Esophagus squamous epithelium (tissue), 5 donors: Measurements from ENCODE around the gene DEGS1. TPM values are rescaled to one million over a fixed set of nuclear protein-coding genes. Genes with fewer than 3 reads are reported as not detected.

Experiments
- DNase-seq: peaks from one replicate; lab custom pipeline; 2025; lab: John Stamatoyannopoulos, UW
- H3K27ac ChIP-seq, 4 donors: fragments of 200-600 bp; sonication (generic); one replicate each; pipeline ENCODE4 v1.5.1; 2016 to 2019; ENCODE audit warnings: mild to moderate bottlenecking in 1 of 4
- H3K27me3 ChIP-seq, 4 donors: fragments of 200-600 bp; sonication (generic); 1 replicate in 3 of 4; 2 replicates in 1 of 4; pipeline versions ENCODE4 v1.5.1 to v1.6.0; 2017 to 2021; ENCODE audit warnings: antibody characterized with exemption in 1 of 4
- H3K36me3 ChIP-seq, 3 donors: fragments of 200-600 bp; sonication (generic); one replicate each; pipeline ENCODE4 v1.5.1; 2016 to 2019
- H3K4me1 ChIP-seq, 3 donors: fragments of 200-600 bp; sonication (generic); one replicate each; pipeline ENCODE4 v1.5.1; 2017 to 2019
- H3K4me3 ChIP-seq, 4 donors: fragments of 200-600 bp; sonication (generic); 1 replicate in 3 of 4; 2 replicates in 1 of 4; pipeline ENCODE4 v1.5.1; 2016 to 2019; ENCODE audit warnings: mild to moderate bottlenecking in 2 of 4, moderate library complexity in 1 of 4
- H3K9me3 ChIP-seq, 3 donors: fragments of 200-600 bp; sonication (generic); one replicate each; pipeline ENCODE4 v1.5.1; 2016 to 2019
- POLR2A ChIP-seq, 4 donors: fragments of 450-650 bp; IDR thresholded peaks; one replicate each; pipeline ENCODE4 v1.6.1; 2017; ENCODE audit warnings: antibody characterized with exemption in 4 of 4, mild to moderate bottlenecking in 4 of 4, moderate library complexity in 3 of 4
- WGBS, 2 donors: methylation state at CpG; one replicate each; pipeline ENCODE4 v1.1.5; 2018; 5-methylcytosine and 5-hydroxymethylcytosine counted together
- intact Hi-C: fragments of 100-400 bp; cut with DNase I; formaldehyde crosslinking; loops from one replicate; pipeline ENCODE4 v1.15.0; 2022
- total RNA-seq, 4 donors: library from RNA; depleted of rRNA; stranded (reverse); fragments of >200 nt; gene quantifications; one replicate each; pipeline ENCODE4 v1.1.0, GENCODE V29; 2016
- TF ChIP-seq, protein P1 (sequence below), 6 experiments: fragments of 450-650 bp in 4 of 6; fragments of 200-600 bp in 2 of 6; sonication (generic) in 2 of 6; IDR thresholded peaks; one replicate each; pipeline ENCODE4 v1.5.1; 2016 to 2019; ENCODE audit warnings: antibody characterized with exemption in 6 of 6, mild to moderate bottlenecking in 4 of 6, moderate library complexity in 4 of 6
- donor health status: DM: yes; HTN: yes; CAD: no.

Gene DEGS1
- total RNA-seq, 4 donors from 2014 or later, result 50.2 to 93.3 (median 67.8) TPM

DNA sequence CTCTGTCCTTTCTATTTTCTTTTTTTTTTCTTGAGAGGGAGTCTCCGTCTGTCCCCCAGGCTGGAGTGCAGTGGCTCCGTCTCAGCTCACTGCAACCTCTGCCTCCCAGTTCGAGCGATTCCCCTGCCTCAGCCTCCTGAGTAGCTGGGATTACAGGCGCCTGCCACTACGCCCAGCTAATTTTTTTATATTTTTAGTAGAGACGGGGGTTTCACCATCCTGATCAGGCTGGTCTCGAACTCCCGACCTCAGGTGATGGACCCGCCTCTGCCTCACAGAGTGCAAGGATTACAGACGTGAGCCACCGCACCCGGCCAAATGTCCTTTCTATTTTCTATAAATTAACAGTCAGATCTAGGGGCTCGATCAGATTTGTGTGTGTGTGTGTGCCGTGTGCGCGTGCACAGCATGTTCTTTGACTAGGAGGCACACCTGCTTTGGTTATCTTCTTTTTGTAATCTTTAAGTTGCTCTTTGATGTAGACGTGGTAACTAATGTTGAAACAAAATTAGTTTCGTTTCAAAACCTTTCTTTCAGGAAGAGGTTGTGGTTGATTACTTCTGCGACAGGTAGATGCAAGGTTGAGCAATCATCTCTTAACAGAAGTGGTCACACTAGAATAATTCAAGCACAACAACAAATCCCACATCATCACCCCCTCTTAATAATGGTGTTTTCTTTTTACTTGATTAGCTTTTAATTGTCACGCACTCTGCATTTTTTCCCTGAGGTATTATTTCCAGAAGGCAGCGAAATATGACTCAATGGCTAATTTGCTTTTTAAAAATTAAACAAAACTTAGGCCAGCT is 779 bp upstream of the DEGS1 start:
- Histone ChIP-seq H3K27me3 (no peaks in the 10 kb centered on the region), H3K4me3 (peak overlapping the region; percentile 83 to 100 (median 95)), H3K4me1 (peaks cover 22 to 81% (median 33%) of the 10 kb centered on the region in 3 donors), H3K27ac (peak overlapping the region; percentile 89 to 99 (median 98)), H3K9me3 (no peaks in the 10 kb centered on the region), H3K36me3 (no peaks in the 10 kb centered on the region)
- TF ChIP-seq, protein P1, sequence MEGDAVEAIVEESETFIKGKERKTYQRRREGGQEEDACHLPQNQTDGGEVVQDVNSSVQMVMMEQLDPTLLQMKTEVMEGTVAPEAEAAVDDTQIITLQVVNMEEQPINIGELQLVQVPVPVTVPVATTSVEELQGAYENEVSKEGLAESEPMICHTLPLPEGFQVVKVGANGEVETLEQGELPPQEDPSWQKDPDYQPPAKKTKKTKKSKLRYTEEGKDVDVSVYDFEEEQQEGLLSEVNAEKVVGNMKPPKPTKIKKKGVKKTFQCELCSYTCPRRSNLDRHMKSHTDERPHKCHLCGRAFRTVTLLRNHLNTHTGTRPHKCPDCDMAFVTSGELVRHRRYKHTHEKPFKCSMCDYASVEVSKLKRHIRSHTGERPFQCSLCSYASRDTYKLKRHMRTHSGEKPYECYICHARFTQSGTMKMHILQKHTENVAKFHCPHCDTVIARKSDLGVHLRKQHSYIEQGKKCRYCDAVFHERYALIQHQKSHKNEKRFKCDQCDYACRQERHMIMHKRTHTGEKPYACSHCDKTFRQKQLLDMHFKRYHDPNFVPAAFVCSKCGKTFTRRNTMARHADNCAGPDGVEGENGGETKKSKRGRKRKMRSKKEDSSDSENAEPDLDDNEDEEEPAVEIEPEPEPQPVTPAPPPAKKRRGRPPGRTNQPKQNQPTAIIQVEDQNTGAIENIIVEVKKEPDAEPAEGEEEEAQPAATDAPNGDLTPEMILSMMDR (IDR thresholded peaks at IDR 0.05), result no peak
- DNase-seq, result no peak
- 35% methylated on average over 21 to 22 of the region's 22 CpGs for WGBS, 2 donors
- intact Hi-C loops, result no loop called here

DNA sequence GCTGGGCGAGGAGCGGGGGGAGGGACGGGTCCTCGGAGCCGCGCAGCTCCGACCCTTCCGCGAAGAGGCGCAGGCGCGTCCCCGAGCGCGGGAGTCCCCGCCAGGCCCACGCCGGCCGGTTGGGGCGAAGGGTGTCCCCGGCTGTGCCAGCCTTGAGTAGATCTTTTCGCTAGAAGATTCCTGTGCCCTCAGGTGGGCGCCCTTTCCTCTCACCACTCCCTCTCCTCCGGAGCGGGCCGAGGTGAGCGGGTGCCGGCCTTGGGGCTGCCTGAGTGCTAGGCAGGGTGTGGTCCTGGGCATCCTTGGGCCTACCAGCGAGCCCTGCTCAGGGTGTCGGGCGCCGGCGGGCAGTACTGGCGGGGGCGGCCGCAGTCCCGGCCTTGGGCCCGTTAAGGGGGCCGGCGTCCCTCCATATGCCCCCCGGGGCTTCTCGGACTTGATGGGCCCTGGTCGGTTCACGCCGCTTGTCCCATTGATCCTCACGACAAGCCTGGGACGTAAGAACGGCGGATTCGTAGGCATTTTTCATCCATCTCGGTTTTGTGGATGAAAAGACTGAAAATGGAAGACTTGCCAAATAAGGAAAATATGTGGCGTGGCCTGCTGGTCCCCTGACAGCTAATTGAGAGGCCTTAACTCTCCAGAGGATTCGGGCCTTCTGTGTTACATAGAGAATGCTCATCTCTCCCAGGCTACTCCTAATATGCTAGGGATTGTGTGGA is 712 bp downstream of the DEGS1 start:
- Histone ChIP-seq H3K9me3 (no peaks in the 10 kb centered on the region), H3K27me3 (no peaks in the 10 kb centered on the region), H3K27ac (peak overlapping the region; percentile 89 to 99 (median 98)), H3K4me1 (peaks cover 22 to 85% (median 33%) of the 10 kb centered on the region in 3 donors), H3K4me3 (peak overlapping the region; percentile 83 to 100 (median 95)), H3K36me3 (no peaks in the 10 kb centered on the region)
- intact Hi-C loops, result no loop called here
- 0% methylated on average over 2 to 7 of the region's 53 CpGs for WGBS, 2 donors
- DNase-seq, result no peak
- TF ChIP-seq POLR2A (IDR thresholded peaks at IDR 0.05), result no peak
- TF ChIP-seq, protein P1 (IDR thresholded peaks at IDR 0.05), result no peak

DNA sequence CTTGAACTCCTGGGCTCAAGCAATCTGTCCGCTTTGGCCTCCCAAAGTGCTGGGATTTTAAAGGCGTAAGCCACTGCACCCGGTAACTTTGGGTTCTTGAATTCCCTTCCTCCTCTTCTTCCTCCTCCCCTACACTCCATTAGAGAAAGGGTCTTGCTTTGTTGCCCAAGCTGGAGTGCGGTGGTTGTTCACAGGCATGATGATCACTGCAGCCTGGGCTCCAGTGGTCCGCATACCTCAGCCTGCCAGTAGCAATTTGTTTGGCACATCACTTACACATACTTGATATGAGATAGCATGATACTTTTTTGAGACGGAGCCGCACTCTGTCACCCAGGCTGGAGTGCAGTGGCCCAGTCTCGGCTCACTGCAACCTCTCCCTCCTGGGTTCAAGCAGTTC is 2.2 kb downstream of the DEGS1 start:
- WGBS, 2 donors, result 64 to 71% methylated on average over 8 of the region's 8 CpGs

DNA sequence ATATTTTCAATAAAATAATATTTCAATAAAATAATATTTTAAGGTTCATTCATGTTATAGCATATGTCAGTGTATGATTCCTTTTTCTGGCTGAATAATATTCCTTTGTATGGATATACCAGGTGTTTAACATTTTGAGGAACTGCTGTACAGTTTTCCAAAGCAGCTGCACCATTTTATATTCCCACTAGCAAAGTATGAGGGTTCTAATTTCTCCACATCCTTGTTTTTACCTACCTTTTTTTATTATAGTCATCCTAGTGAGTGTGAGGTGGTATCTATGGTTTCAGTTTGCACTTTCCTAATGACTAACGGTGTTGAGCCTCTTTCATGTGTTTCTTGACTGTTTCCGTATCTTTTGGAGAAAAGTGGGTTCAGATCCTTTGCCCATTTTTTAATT is 5.2 kb downstream of the DEGS1 start:
- H3K4me1 ChIP-seq, result peaks cover 12 to 76% (median 18%) of the 10 kb centered on the region in 3 donors
- H3K27ac ChIP-seq, result no peak overlapping the region
- TF ChIP-seq, protein P1 (IDR thresholded peaks at IDR 0.05), result no peak
- no peak for TF ChIP-seq POLR2A (IDR thresholded peaks at IDR 0.05)
- H3K4me3 ChIP-seq, result no peak overlapping the region
- WGBS, 2 donors, result 67 to 83% methylated on average over 2 of the region's 2 CpGs
- intact Hi-C loops, result no loop called here
- H3K36me3 ChIP-seq, result peaks cover 0 to 39% (median 5%) of the 10 kb centered on the region in 3 donors
- H3K9me3 ChIP-seq, result no peaks in the 10 kb centered on the region
- no peaks in the 10 kb centered on the region for H3K27me3 ChIP-seq
- no peak for DNase-seq

More for the DNA sequence above, 2.2 kb downstream of the DEGS1 start:
- no peak for DNase-seq
- Histone ChIP-seq H3K27me3 (no peaks in the 10 kb centered on the region), H3K36me3 (peaks cover 0 to 8% (median 0%) of the 10 kb centered on the region in 3 donors), H3K9me3 (no peaks in the 10 kb centered on the region), H3K4me3 (peak overlapping the region in 3 of 4 donors; percentile 94 to 100 (median 96)), H3K27ac (peak overlapping the region in 1 of 4 donors; percentile 97), H3K4me1 (peaks cover 22 to 83% (median 27%) of the 10 kb centered on the region in 3 donors)
- intact Hi-C loops, result no loop called here
- TF ChIP-seq, protein P1 (IDR thresholded peaks at IDR 0.05), result no peak
- TF ChIP-seq POLR2A (IDR thresholded peaks at IDR 0.05), result no peak

DNA sequence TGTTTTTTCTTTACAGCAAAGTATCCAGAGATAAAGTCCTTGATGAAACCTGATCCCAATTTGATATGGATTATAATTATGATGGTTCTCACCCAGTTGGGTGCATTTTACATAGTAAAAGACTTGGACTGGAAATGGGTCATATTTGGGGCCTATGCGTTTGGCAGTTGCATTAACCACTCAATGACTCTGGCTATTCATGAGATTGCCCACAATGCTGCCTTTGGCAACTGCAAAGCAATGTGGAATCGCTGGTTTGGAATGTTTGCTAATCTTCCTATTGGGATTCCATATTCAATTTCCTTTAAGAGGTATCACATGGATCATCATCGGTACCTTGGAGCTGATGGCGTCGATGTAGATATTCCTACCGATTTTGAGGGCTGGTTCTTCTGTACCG is 6.5 kb downstream of the DEGS1 start:
- Histone ChIP-seq H3K4me1 (peaks cover 6 to 67% (median 18%) of the 10 kb centered on the region in 3 donors), H3K27me3 (no peaks in the 10 kb centered on the region), H3K4me3 (no peak overlapping the region), H3K9me3 (no peaks in the 10 kb centered on the region), H3K27ac (no peak overlapping the region), H3K36me3 (peaks cover 0 to 46% (median 5%) of the 10 kb centered on the region in 3 donors)
- no peak for DNase-seq
- intact Hi-C loops, result no loop called here
- TF ChIP-seq, protein P1 (IDR thresholded peaks at IDR 0.05), result no peak
- TF ChIP-seq POLR2A (IDR thresholded peaks at IDR 0.05), result no peak
- 87 to 92% methylated on average over 7 of the region's 7 CpGs for WGBS, 2 donors
